SU-DHL-6 (cell line): ENCODE measurements around the gene MPPE1.

Source experiments
- EZH2phosphoT487 ChIP-seq: fragments of 200-600 bp; sonication (generic), shearing (Covaris generic); conservative IDR thresholded peaks from 2 replicates; pipeline ENCODE4 v1.6.1; 2018; ENCODE audit warnings: mild to moderate bottlenecking, antibody characterized with exemption, low read length, moderate library complexity, mixed read lengths
- TF ChIP-seq, protein P1 (sequence below): fragments of 200-600 bp; sonication (generic); IDR thresholded peaks from one replicate; pipeline ENCODE4 v1.5.1; 2017; ENCODE audit warnings: antibody characterized with exemption, mild to moderate bottlenecking, low read length, moderate library complexity; ENCODE audit not compliant: insufficient read depth, poor library complexity, severe bottlenecking

DNA sequence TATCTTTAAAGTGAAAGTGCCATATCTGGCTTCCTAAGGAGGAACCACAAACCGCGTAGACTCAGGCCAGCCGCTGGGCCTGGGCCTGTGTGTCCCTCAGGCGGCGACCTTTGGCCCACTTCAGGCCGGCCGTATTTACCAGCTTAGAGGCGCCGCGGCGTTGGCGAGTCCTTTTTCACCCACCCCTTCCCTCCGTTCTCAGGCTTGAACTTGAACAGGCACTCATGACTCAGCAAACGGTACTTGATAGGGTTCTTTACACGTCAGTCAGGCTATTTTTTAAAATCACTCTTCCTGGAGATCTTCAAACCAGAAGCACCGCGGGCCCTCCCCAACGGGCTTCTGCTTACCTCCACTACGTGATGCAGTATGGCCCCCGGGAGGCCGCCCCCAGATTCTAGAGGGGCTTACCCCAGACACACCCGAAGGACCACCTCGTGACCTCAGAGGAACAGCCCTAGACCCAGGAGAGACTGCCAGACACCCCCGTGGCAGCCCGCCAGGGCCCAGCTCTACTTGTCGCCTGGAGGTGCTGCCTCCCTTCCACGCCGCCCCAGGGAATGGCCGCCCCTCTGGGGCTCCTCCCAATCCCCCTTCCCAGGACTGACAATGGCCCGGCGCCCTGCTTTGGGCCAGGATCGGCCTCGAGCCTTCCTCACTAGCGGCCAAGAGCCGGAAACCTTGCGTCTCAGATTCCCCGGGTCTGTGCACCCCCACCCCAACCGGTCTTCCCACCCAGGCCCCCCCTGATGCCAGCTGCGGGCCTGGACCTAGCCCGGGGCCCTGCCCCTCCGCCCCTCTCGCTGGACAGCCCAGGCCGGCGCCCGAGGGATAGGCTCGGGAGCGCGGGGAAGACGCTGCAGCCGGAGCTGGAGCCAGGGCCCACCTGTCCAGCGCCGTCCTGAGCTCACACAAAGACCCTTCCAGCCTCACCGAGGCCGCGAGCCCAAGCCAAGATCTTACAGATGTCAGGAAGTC, 39.4 kb upstream of the MPPE1 start:
- no peak for TF ChIP-seq EZH2phosphoT487
- TF ChIP-seq, protein P1, sequence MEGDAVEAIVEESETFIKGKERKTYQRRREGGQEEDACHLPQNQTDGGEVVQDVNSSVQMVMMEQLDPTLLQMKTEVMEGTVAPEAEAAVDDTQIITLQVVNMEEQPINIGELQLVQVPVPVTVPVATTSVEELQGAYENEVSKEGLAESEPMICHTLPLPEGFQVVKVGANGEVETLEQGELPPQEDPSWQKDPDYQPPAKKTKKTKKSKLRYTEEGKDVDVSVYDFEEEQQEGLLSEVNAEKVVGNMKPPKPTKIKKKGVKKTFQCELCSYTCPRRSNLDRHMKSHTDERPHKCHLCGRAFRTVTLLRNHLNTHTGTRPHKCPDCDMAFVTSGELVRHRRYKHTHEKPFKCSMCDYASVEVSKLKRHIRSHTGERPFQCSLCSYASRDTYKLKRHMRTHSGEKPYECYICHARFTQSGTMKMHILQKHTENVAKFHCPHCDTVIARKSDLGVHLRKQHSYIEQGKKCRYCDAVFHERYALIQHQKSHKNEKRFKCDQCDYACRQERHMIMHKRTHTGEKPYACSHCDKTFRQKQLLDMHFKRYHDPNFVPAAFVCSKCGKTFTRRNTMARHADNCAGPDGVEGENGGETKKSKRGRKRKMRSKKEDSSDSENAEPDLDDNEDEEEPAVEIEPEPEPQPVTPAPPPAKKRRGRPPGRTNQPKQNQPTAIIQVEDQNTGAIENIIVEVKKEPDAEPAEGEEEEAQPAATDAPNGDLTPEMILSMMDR: no peak
